BJ (cell line): Measurements from ENCODE around the gene FRMD3. TPM values are rescaled to one million over a fixed set of nuclear protein-coding genes. Genes with fewer than 3 reads are reported as not detected.

ENCODE experiments used
- CTCF ChIA-PET: fragments of 350-600 bp; formaldehyde crosslinking; extraction: SDS; loops from one replicate; lab custom pipeline; 2021; ENCODE audit warnings: antibody characterized with exemption, inconsistent platforms; lab: Yijun Ruan, JAX
- POLR2A ChIA-PET: fragments of 300-600 bp; sonication (Branson Sonifier 250); formaldehyde crosslinking; extraction: SDS; loops from one replicate; lab custom pipeline; 2021; ENCODE audit warnings: antibody characterized with exemption; lab: Charles Lee
- DNase-seq: peaks from one replicate; pipeline ENCODE4 v3.0.0-alpha.2; 2011; ENCODE audit warnings: low read depth
- H3K27me3 ChIP-seq: 2 replicates; pipeline ENCODE4 v1.6.0; 2011; ENCODE audit warnings: low read length; ENCODE audit not compliant: control insufficient read depth, insufficient read depth
- H3K36me3 ChIP-seq: 2 replicates; pipeline ENCODE4 v1.5.1; 2011; ENCODE audit warnings: low read length; ENCODE audit not compliant: control insufficient read depth, insufficient read depth
- H3K4me3 ChIP-seq: 2 replicates; pipeline ENCODE4 v1.5.1; 2011; ENCODE audit warnings: low read depth, mild to moderate bottlenecking, control low read depth, low read length
- polyA plus RNA-seq: library from polyadenylated mRNA; depleted of rRNA; stranded (reverse); fragments of >200 nt; gene quantifications from 2 replicates; pipeline ENCODE4 v1.2.3, GENCODE V29; 2011
- TF ChIP-seq, protein P1 (sequence below): IDR thresholded peaks from 2 replicates; pipeline ENCODE4 v1.5.1; 2011; ENCODE audit warnings: low read depth, mild to moderate bottlenecking, control low read depth, inconsistent platforms, low read length, moderate library complexity; ENCODE audit not compliant: insufficient read depth

Gene FRMD3
- polyA plus RNA-seq, 1 experiment, result 0.10 TPM

DNA sequence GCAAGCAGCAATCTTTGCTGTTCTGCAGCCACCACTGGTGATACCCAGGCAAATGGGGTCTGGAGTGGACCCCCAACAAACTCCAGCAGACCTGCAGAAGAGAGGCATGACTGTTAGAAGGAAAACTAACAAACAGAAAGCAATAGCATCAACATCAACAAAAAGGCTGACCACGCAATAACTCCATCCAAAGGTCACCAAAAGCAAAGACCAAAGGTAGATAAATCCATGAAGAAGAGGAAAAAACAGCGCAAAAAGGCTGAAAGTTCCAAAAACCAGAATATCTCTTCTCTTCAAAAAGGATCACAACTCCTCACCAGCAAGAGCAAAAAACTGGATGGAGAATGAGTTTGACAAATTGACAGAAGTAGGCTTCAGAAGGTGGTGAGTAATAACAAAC is 23.4 kb downstream of the FRMD3 start:
- ChIA-PET POLR2A (no interaction called here), CTCF (no interaction called here)
- TF ChIP-seq, protein P1, sequence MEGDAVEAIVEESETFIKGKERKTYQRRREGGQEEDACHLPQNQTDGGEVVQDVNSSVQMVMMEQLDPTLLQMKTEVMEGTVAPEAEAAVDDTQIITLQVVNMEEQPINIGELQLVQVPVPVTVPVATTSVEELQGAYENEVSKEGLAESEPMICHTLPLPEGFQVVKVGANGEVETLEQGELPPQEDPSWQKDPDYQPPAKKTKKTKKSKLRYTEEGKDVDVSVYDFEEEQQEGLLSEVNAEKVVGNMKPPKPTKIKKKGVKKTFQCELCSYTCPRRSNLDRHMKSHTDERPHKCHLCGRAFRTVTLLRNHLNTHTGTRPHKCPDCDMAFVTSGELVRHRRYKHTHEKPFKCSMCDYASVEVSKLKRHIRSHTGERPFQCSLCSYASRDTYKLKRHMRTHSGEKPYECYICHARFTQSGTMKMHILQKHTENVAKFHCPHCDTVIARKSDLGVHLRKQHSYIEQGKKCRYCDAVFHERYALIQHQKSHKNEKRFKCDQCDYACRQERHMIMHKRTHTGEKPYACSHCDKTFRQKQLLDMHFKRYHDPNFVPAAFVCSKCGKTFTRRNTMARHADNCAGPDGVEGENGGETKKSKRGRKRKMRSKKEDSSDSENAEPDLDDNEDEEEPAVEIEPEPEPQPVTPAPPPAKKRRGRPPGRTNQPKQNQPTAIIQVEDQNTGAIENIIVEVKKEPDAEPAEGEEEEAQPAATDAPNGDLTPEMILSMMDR, result no peak
- no peak overlapping the region for H3K4me3 ChIP-seq
- DNase-seq, result no peak
- H3K36me3 ChIP-seq, result no peaks in the 10 kb centered on the region
- no peaks in the 10 kb centered on the region for H3K27me3 ChIP-seq

DNA sequence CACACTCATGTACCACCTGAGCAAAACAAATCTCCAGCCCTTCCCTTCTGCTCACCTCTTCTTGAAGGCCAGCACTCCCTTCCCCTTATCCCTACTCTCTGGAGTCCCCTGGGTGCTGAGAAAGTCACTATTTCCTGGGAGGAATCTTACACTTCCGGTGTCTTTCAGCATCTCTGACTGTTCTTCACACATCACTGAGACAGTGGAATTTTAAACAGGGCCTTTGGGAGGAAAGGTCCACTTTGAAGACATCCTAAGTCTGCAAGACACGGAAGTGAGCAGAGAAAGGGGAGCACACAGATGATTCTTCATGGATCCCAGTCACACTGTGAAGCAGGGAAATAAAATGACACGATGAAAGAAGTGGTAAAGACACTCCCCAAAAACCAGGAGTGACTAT is 25.6 kb downstream of the FRMD3 start:
- no peaks in the 10 kb centered on the region for H3K36me3 ChIP-seq
- ChIA-PET POLR2A (no interaction called here), CTCF (no interaction called here)
- no peak overlapping the region for H3K4me3 ChIP-seq
- TF ChIP-seq, protein P1, result no peak
- no peak for DNase-seq
- no peaks in the 10 kb centered on the region for H3K27me3 ChIP-seq

DNA sequence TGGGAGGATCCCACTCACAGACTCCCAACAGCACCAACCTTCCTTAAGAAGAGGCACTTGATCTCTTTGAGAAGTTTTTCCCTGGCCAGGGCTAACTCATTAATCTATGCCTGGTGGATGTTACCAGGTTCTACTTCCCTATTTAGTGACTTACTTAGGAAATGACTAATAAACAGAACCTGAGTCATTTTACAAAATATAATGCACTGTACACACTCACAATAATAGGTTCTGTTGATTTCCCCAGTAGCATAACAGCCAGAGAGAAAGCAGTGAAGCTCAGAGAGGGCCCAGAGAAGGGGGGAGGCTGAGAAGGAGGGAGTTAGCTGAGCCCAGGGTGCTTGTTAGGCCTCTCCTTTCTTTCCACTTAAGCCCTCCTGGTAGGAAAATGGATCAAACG is 27.1 kb downstream of the FRMD3 start:
- H3K27me3 ChIP-seq, result no peaks in the 10 kb centered on the region
- TF ChIP-seq, protein P1, result no peak

DNA sequence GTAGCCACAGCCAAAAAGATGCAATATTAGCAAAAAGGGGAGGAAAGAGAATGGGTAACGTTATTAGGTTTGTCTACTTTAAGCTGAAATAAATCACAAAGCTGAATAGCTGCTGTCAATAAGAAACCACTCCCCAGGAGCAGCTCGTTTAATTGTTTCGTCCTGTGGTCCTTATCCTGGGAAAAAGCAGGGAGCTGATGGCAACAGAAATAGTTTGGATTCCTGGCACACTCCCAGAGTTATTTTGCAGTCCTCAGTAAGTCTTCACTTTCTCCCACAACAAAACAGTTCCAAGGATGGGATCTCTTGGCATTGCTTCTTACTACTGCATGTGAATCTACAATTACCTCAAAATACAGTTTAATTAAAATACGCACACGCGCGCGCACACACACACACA is 28.8 kb downstream of the FRMD3 start:
- ChIA-PET POLR2A (interaction anchor here (0.7 kb wide), 1 partner anchor 645 kb away, joined by 5 read pairs; no protein-coding TSS in a partner anchor), CTCF (interaction anchor here (1.0 kb wide), 2 partner anchors 29 to 36 kb away, joined by 3 read pairs; partner anchors contain the start of gene FRMD3)
- peak; percentile 41 for DNase-seq
- Histone ChIP-seq H3K36me3 (no peaks in the 10 kb centered on the region), H3K4me3 (no peak overlapping the region), H3K27me3 (no peaks in the 10 kb centered on the region)
- TF ChIP-seq, protein P1, result no peak

More for the DNA sequence above, 27.1 kb downstream of the FRMD3 start:
- Histone ChIP-seq H3K36me3 (no peaks in the 10 kb centered on the region), H3K4me3 (no peak overlapping the region)
- ChIA-PET CTCF (interaction anchor here (0.9 to 1.0 kb wide), 2 partner anchors 15 to 32 kb away, joined by 3 read pairs; no protein-coding TSS in a partner anchor), POLR2A (no interaction called here)
- DNase-seq, result peak; percentile 10

DNA sequence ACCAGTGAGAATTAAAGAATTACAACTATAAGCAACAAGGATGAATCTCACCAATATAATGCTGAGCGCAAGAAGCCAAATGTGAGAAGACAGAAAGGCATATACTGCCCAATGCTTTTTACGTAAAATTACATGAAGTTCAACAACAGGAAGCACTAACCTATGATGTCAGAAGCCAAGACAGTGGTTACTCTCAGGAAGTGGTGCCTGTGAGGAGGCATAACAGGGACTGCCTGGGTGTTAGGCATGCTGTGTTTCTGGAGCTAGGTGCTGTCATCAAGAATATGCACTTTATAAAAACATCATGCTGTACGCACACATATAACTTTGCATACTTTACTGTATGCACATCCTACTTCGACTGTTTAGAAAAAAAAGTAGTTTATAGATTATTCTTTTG is 30.1 kb downstream of the FRMD3 start:
- POLR2A ChIA-PET, result no interaction called here
- Histone ChIP-seq H3K4me3 (no peak overlapping the region), H3K27me3 (no peaks in the 10 kb centered on the region), H3K36me3 (no peaks in the 10 kb centered on the region)
- CTCF ChIA-PET, result no interaction called here
- TF ChIP-seq, protein P1, result no peak
- DNase-seq, result no peak
